ENCODE results near the gene METRNL.

GRCh38 chr17:83103943-83104311 lies 24.5 kb downstream of the METRNL start:
- TF ChIP-seq POLR2A (IDR thresholded peaks at IDR 0.05; ENCODE audit: low read depth, low read length): no peak
- TF ChIP-seq POLR2AphosphoS5 (IDR thresholded peaks at IDR 0.05; ENCODE audit: low read depth, low read length): no peak
- no peak for TF ChIP-seq TAF1 (IDR thresholded peaks at IDR 0.05; ENCODE audit: borderline replicate concordance, low read depth, low read length)
